ENCODE measurements around the gene OR5J2. TPM values are rescaled to one million over a fixed set of nuclear protein-coding genes. Genes with fewer than 3 reads are reported as not detected.
"Not testable (repeated sequence)": the region's sequence is repeated elsewhere in the genome, so short reads cannot be mapped to it uniquely, and the experiment has no call there.

OR5J2 gene
- polyA plus RNA-seq (2013, experiment 1 of 4): not detected
- not detected for polyA plus RNA-seq (2013, experiment 2 of 4)
- polyA plus RNA-seq (2013, experiment 3 of 4): not detected
- polyA plus RNA-seq (2013, experiment 4 of 4): not detected

DNA sequence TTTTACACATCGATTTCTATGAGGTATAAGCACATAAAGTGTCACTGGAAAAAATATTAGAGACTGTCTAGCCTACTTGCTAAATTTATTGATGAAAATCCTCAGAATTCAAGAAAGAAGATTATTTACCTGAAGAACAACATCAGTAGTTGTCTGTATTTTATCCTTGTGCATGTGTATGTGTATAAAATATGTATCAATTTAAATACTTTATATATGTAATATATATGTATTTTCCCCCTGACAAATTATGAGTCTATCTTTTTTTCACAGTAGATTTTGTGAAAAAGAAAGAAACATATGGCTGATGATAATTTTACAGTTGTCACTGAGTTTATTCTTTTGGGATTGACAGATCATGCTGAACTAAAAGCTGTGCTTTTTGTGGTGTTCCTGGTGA, at the start of gene OR5J2:
Gene OR5J2 (plus strand): TSS at position 301 of the 400 bp plus-strand sequence. CDS start 0 bp downstream, at position 301.
- Histone ChIP-seq H3K4me3 (ENCODE audit: insufficient read depth, low read depth, low read length) (no peak within 1 kb of the TSS), H3K27me3 (ENCODE audit: control insufficient read depth, insufficient read depth, low read length, poor library complexity, severe bottlenecking) (no peaks in the 10 kb centered on the region), H3K36me3 (ENCODE audit: control insufficient read depth, insufficient read depth, low read length) (no peaks in the 10 kb centered on the region), H3K27ac (ENCODE audit: insufficient read depth, low read depth, low read length, poor library complexity, severe bottlenecking) (no peak within 1 kb of the TSS), H3K4me1 (ENCODE audit: control insufficient read depth, insufficient read depth, low read length) (no peaks in the 10 kb centered on the region), H3K9me3 (ENCODE audit: control insufficient read depth, low read length) (no peaks in the 10 kb centered on the region)
- WGBS, 2 experiments: 94 to 100% methylated on average over 1 of the region's 1 CpG

DNA sequence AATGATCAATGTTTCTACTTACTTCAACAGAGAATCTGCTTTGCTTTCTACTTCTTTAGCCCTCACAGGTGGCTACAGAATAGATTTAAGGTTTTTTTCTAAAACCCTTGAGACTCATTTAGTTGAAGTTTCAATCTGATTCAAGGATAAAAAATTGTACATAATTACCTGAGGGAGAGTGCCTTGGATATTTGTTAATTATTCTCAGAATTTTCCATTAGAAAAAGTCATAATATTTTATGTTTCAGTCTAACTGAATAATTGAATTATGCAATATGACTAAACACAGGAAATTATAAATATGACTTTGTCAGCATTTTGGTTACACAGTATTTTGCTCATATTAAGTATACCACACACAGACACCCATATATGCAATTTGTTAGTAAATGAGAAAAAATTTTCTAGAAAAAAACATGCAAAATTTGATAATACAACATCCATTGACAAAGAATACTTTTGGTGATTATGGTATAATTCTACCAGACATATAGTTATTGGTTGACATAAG, 36.2 kb upstream of the OR5J2 start, which contains the start of gene OR8J3:
Gene OR8J3 (minus strand): TSS at position 51 of the 511 bp plus-strand sequence. CDS start 2,483 bp downstream, outside the sequence.
- Histone ChIP-seq H3K27ac (ENCODE audit: insufficient read depth, low read depth, low read length, poor library complexity, severe bottlenecking) (no peak within 1 kb of the TSS), H3K36me3 (ENCODE audit: control insufficient read depth, insufficient read depth, low read length) (no peaks in the 10 kb centered on the region), H3K27me3 (ENCODE audit: control insufficient read depth, insufficient read depth, low read length, poor library complexity, severe bottlenecking) (no peaks in the 10 kb centered on the region), H3K9me3 (ENCODE audit: control insufficient read depth, low read length) (no peaks in the 10 kb centered on the region), H3K4me1 (ENCODE audit: control insufficient read depth, insufficient read depth, low read length) (no peaks in the 10 kb centered on the region), H3K4me3 (ENCODE audit: insufficient read depth, low read depth, low read length) (no peak within 1 kb of the TSS)

DNA sequence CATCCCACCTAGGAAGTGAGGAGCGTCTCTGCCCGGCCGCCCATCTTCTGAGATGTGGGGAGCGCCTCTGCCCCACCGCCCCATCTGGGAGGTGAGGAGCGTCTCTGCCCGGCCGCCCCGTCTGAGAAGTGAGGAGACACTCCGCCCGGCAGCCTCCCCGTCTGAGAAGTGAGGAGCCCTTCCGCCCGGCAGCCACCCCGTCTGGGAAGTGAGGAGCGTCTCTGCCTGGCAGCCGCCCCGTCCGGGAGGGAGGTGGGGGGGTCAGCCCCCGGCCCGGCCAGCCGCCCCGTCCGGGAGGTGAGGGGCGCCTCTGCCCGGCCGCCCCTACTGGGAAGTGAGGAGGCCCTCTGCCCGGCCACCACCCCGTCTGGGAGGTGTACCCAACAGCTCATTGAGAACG, 32.7 kb upstream of the OR5J2 start:
- H3K27me3 ChIP-seq (ENCODE audit: control insufficient read depth, insufficient read depth, low read length, poor library complexity, severe bottlenecking); H3K4me1 ChIP-seq (ENCODE audit: control insufficient read depth, insufficient read depth, low read length); H3K27ac ChIP-seq (ENCODE audit: insufficient read depth, low read depth, low read length, poor library complexity, severe bottlenecking); H3K36me3 ChIP-seq (ENCODE audit: control insufficient read depth, insufficient read depth, low read length); H3K9me3 ChIP-seq (ENCODE audit: control insufficient read depth, low read length); H3K4me3 ChIP-seq (ENCODE audit: insufficient read depth, low read depth, low read length): not testable (repeated sequence)
- 95 to 99% methylated on average over 20 to 28 of the region's 30 CpGs for WGBS, 2 experiments

DNA sequence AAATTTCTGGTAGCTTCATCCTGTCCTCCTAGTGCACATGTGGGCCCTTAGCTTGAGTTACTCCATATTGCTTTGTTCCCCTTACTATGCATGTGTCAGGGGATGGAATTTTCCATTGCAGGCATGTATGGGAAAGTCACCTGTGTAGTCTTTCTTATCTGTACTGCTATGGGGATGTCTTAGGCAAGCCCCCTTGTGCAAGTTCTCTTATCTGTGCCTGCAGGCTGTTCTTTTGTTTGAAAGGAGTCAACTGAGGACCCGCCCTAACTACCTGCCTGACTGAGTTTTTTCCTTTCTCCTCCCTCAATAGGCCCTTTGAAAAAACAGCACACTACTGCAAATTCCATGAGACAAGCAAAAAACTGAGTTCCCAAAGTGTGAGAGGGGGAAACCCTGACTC, 25.0 kb upstream of the OR5J2 start:
- WGBS, 2 experiments: 95 to 100% methylated on average over 1 of the region's 1 CpG
- Histone ChIP-seq H3K27me3 (ENCODE audit: control insufficient read depth, insufficient read depth, low read length, poor library complexity, severe bottlenecking) (no peaks in the 10 kb centered on the region), H3K27ac (ENCODE audit: insufficient read depth, low read depth, low read length, poor library complexity, severe bottlenecking) (no peak overlapping the region), H3K9me3 (ENCODE audit: control insufficient read depth, low read length) (peaks cover 2% of the 10 kb centered on the region), H3K36me3 (ENCODE audit: control insufficient read depth, insufficient read depth, low read length) (no peaks in the 10 kb centered on the region), H3K4me3 (ENCODE audit: insufficient read depth, low read depth, low read length) (no peak overlapping the region), H3K4me1 (ENCODE audit: control insufficient read depth, insufficient read depth, low read length) (no peaks in the 10 kb centered on the region)

DNA sequence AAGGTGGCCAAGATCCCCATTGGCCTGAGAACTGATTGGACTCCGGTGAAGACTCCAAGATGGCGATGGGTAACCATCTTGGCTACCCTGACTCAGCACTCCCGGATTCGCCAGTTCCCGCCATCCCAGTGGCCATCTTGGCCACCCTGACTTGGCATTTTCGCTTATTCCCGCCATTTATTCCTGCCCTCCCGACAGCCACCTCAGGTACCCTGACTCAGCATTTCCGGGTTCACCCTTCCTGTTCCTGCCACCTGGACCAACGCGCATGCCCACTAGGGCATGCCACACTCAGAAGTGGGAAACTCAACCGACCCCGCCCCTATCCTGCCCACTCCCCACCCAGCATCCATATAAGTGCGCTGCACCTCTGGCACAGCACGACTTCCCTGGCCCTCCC, 24.1 kb upstream of the OR5J2 start:
- Histone ChIP-seq H3K27me3 (ENCODE audit: control insufficient read depth, insufficient read depth, low read length, poor library complexity, severe bottlenecking) (no peaks in the 10 kb centered on the region), H3K9me3 (ENCODE audit: control insufficient read depth, low read length) (peaks cover 2% of the 10 kb centered on the region), H3K4me3 (ENCODE audit: insufficient read depth, low read depth, low read length) (no peak overlapping the region), H3K36me3 (ENCODE audit: control insufficient read depth, insufficient read depth, low read length) (no peaks in the 10 kb centered on the region), H3K27ac (ENCODE audit: insufficient read depth, low read depth, low read length, poor library complexity, severe bottlenecking) (no peak overlapping the region), H3K4me1 (ENCODE audit: control insufficient read depth, insufficient read depth, low read length) (no peaks in the 10 kb centered on the region)
- WGBS, 2 experiments: 95% methylated on average over 15 of the region's 15 CpGs

DNA sequence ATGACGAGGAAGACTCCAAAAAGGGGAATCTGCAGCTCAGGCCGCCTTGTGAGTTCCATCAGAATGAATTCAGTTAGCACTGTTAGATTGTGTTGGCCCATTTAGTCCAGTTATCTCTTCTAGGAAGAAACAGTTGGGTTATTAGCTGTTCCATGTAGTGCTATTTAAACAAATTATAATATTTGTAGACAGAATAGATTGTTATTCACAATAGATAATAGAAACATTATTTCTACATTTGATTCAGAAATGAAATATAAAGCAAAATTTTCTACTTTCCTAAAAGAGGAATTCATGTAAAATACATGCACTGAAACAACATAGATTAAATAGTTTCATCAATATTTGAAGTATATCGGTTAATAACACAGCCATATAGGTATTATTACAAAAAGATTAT, 16.2 kb upstream of the OR5J2 start, which contains the start of gene OR8K5:
Gene OR8K5 (minus strand): TSS at position 101 of the 400 bp plus-strand sequence. CDS start 0 bp downstream, at position 101.
- 79 to 92% methylated on average over 2 to 3 of the region's 3 CpGs for WGBS, 2 experiments
- Histone ChIP-seq H3K36me3 (ENCODE audit: control insufficient read depth, insufficient read depth, low read length) (no peaks in the 10 kb centered on the region), H3K27me3 (ENCODE audit: control insufficient read depth, insufficient read depth, low read length, poor library complexity, severe bottlenecking) (no peaks in the 10 kb centered on the region), H3K27ac (ENCODE audit: insufficient read depth, low read depth, low read length, poor library complexity, severe bottlenecking) (no peak within 1 kb of the TSS), H3K9me3 (ENCODE audit: control insufficient read depth, low read length) (no peaks in the 10 kb centered on the region), H3K4me3 (ENCODE audit: insufficient read depth, low read depth, low read length) (no peak within 1 kb of the TSS), H3K4me1 (ENCODE audit: control insufficient read depth, insufficient read depth, low read length) (no peaks in the 10 kb centered on the region)

DNA sequence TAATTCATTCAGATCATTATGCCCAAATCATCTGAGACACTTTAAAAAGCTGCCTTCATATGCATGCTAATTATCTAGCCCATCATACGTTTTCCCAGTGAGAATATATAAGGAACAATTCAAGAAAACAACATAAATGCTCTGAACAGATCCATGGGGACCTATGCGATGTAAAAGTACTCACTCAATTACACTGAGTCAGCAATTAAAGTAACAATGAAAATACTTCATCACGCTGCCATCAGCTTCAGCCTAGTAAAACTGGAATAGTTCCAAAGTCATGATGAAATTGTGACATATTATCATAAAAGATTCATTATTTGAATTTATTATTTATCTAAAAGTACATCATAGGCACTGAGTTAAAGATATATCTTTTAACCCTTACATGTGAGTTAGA, 12.6 kb upstream of the OR5J2 start:
- 88 to 92% methylated on average over 2 to 3 of the region's 3 CpGs for WGBS, 2 experiments
- Histone ChIP-seq H3K4me1 (ENCODE audit: control insufficient read depth, insufficient read depth, low read length) (no peaks in the 10 kb centered on the region), H3K4me3 (ENCODE audit: insufficient read depth, low read depth, low read length) (no peak overlapping the region), H3K36me3 (ENCODE audit: control insufficient read depth, insufficient read depth, low read length) (no peaks in the 10 kb centered on the region), H3K27ac (ENCODE audit: insufficient read depth, low read depth, low read length, poor library complexity, severe bottlenecking) (no peak overlapping the region), H3K9me3 (ENCODE audit: control insufficient read depth, low read length) (no peaks in the 10 kb centered on the region), H3K27me3 (ENCODE audit: control insufficient read depth, insufficient read depth, low read length, poor library complexity, severe bottlenecking) (no peaks in the 10 kb centered on the region)

DNA sequence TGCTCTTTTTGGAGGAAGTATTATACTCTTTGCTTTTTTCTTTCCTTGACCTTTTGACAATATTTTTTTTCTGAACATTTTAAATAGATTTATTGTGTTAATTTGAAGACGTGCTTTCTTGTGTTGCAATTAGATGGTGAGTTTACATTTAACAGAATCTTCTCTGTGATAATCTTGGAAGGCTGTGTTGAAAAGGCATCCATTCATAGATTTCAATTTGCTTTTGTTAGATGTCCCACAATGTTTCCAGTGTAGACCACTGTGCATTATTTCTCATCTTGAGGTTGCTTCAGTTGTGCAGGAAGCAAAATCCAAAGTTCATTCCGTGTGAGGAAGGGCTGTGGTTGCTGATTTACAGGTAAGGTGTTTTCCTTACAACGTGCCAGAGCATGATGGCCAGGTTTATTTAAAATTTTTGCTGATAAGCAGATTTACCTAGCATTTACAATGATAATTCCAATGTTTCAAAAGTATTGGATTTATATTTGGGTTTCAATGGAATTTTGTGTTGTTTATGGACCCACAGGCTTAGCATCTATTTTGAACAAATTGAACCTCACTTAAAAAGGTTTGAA, 4.1 kb upstream of the OR5J2 start:
- WGBS, 2 experiments: 88 to 97% methylated on average over 2 to 3 of the region's 3 CpGs

DNA sequence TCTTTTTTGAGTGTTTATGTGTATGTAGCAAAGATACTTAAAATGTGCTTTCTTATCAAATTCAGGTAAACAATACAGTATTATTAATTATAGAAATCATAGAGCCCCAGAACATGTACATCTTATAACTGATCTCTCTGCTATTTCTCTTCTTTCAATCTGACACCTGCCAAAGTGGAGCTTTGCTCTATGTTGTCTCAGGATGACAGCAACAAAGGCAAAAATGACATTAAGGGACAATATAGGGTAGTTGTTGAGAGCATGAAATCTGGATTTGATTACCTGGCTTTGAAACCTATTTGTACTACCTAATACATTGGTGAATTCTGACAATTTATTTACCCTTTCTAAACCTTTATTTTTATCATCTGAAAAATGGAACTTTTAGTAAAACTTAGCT, 7.0 kb downstream of the OR5J2 start:
- Histone ChIP-seq H3K4me3 (ENCODE audit: insufficient read depth, low read depth, low read length) (no peak overlapping the region), H3K36me3 (ENCODE audit: control insufficient read depth, insufficient read depth, low read length) (no peaks in the 10 kb centered on the region), H3K27ac (ENCODE audit: insufficient read depth, low read depth, low read length, poor library complexity, severe bottlenecking) (no peak overlapping the region), H3K4me1 (ENCODE audit: control insufficient read depth, insufficient read depth, low read length) (no peaks in the 10 kb centered on the region), H3K9me3 (ENCODE audit: control insufficient read depth, low read length) (no peaks in the 10 kb centered on the region), H3K27me3 (ENCODE audit: control insufficient read depth, insufficient read depth, low read length, poor library complexity, severe bottlenecking) (no peaks in the 10 kb centered on the region)

More for the DNA sequence above, 4.1 kb upstream of the OR5J2 start:
- H3K27ac ChIP-seq (ENCODE audit: insufficient read depth, low read depth, low read length, poor library complexity, severe bottlenecking): no peak overlapping the region
- no peaks in the 10 kb centered on the region for H3K4me1 ChIP-seq (ENCODE audit: control insufficient read depth, insufficient read depth, low read length)
- no peaks in the 10 kb centered on the region for H3K9me3 ChIP-seq (ENCODE audit: control insufficient read depth, low read length)
- H3K27me3 ChIP-seq (ENCODE audit: control insufficient read depth, insufficient read depth, low read length, poor library complexity, severe bottlenecking): no peaks in the 10 kb centered on the region
- H3K36me3 ChIP-seq (ENCODE audit: control insufficient read depth, insufficient read depth, low read length): no peaks in the 10 kb centered on the region
- no peak overlapping the region for H3K4me3 ChIP-seq (ENCODE audit: insufficient read depth, low read depth, low read length)

DNA sequence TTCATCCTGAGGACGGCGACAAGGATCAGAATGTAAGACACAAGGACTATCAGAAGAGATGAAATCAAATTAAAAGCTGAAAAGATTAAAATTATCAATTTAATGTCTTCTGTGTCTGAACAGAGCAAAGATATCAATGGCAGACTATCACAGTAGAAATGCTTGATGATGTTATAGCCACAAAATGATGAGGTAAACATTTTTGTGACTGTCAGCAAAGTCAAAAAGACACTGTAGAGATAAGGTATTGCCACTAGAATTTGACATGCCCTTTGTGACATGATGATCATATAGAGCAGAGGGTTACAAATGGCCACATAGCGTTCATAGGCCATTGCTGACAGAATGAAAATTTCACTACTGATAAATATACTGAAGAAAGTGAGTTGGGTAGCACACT, 12.2 kb downstream of the OR5J2 start:
- 87 to 94% methylated on average over 3 of the region's 3 CpGs for WGBS, 2 experiments

More for the DNA sequence above, 12.2 kb downstream of the OR5J2 start:
- no peaks in the 10 kb centered on the region for H3K4me1 ChIP-seq (ENCODE audit: control insufficient read depth, insufficient read depth, low read length)
- H3K9me3 ChIP-seq (ENCODE audit: control insufficient read depth, low read length): no peaks in the 10 kb centered on the region
- H3K27ac ChIP-seq (ENCODE audit: insufficient read depth, low read depth, low read length, poor library complexity, severe bottlenecking): no peak overlapping the region
- no peaks in the 10 kb centered on the region for H3K36me3 ChIP-seq (ENCODE audit: control insufficient read depth, insufficient read depth, low read length)
- no peak overlapping the region for H3K4me3 ChIP-seq (ENCODE audit: insufficient read depth, low read depth, low read length)
- no peaks in the 10 kb centered on the region for H3K27me3 ChIP-seq (ENCODE audit: control insufficient read depth, insufficient read depth, low read length, poor library complexity, severe bottlenecking)
